Sigmoid colon (tissue), 7 donors: ENCODE data around the gene CATSPERD. TPM values are rescaled to one million over a fixed set of nuclear protein-coding genes. Genes with fewer than 3 reads are reported as not detected.
A peak's percentile ranks its signal among the peaks of the same experiment; 100 is the strongest.

Source experiments
- DNase-seq: peaks from one replicate; pipeline ENCODE4 v3.0.0-alpha.2; 2019
- H3K27ac ChIP-seq, 4 donors: fragments of 200-600 bp; sonication (generic); one replicate each; pipeline ENCODE4 v1.5.1; 2016 to 2019; ENCODE audit warnings: mild to moderate bottlenecking in 1 of 4
- H3K27me3 ChIP-seq, 3 donors: fragments of 200-600 bp; sonication (generic); one replicate each; pipeline ENCODE4 v1.5.1; 2019; ENCODE audit warnings: mild to moderate bottlenecking in 1 of 3
- H3K36me3 ChIP-seq, 4 donors: fragments of 200-600 bp; sonication (generic); one replicate each; pipeline ENCODE4 v1.5.1; 2016 to 2019
- H3K4me1 ChIP-seq, 4 donors: fragments of 200-600 bp; sonication (generic); one replicate each; pipeline ENCODE4 v1.5.1; 2017 to 2019
- H3K4me3 ChIP-seq, 4 donors: fragments of 200-600 bp; sonication (generic); one replicate each; pipeline ENCODE4 v1.5.1; 2017 to 2019; ENCODE audit warnings: mild to moderate bottlenecking in 2 of 4, moderate library complexity in 1 of 4
- H3K9me3 ChIP-seq, 4 donors: fragments of 200-600 bp in 3 of 4; sonication (generic) in 3 of 4; one replicate each; pipeline versions ENCODE4 v1.5.1 to v1.6.1; 2013 to 2019
- CTCF ChIP-seq, 4 experiments: fragments of 450-650 bp in 3 of 4; fragments of 200-600 bp in 1 of 4; IDR thresholded peaks; one replicate each; pipeline ENCODE4 v1.5.1; 2016 to 2019; ENCODE audit warnings: antibody characterized with exemption in 4 of 4, mild to moderate bottlenecking in 3 of 4, moderate library complexity in 2 of 4
- EP300 ChIP-seq, 4 donors: sonication (generic); formaldehyde crosslinking; IDR thresholded peaks; one replicate each; pipeline ENCODE4 v1.6.1; 2017; ENCODE audit warnings: antibody characterized with exemption in 4 of 4
- POLR2A ChIP-seq, 2 donors: fragments of 450-650 bp; IDR thresholded peaks; one replicate each; pipeline ENCODE4 v1.6.1; 2016; ENCODE audit warnings: antibody characterized with exemption in 2 of 2, mild to moderate bottlenecking in 2 of 2, moderate library complexity in 2 of 2
- POLR2AphosphoS5 ChIP-seq, 4 donors: sonication (generic); formaldehyde crosslinking; IDR thresholded peaks; one replicate each; pipeline ENCODE4 v1.6.1; 2017; ENCODE audit warnings: antibody characterized with exemption in 4 of 4
- WGBS, 2 donors: extraction: QIAGEN DNeasy Blood & Tissue Kit; methylation state at CpG; one replicate each; pipeline ENCODE4 v1.1.7; 2013; 5-methylcytosine and 5-hydroxymethylcytosine counted together
- intact Hi-C: fragments of 100-400 bp; cut with DNase I; formaldehyde crosslinking; loops from one replicate; pipeline ENCODE4 v1.15.1; 2023
- polyA plus RNA-seq, 3 donors: library from polyadenylated mRNA; stranded (reverse); fragments of 200-250 nt; gene quantifications; one replicate each; pipeline ENCODE4 v1.2.3, GENCODE V29; 2013
- total RNA-seq, 4 donors: library from RNA; depleted of rRNA; stranded (reverse); fragments of >200 nt; gene quantifications; one replicate each; pipeline ENCODE4 v1.1.0, GENCODE V29; 2016
- donor health status: healthy with polysubstance abuse.
- donor health status: Bipolar disorder and iron deficiency.
- donor health status: healthy.

CATSPERD gene
- total and polyA plus RNA-seq, 7 donors: not detected

DNA sequence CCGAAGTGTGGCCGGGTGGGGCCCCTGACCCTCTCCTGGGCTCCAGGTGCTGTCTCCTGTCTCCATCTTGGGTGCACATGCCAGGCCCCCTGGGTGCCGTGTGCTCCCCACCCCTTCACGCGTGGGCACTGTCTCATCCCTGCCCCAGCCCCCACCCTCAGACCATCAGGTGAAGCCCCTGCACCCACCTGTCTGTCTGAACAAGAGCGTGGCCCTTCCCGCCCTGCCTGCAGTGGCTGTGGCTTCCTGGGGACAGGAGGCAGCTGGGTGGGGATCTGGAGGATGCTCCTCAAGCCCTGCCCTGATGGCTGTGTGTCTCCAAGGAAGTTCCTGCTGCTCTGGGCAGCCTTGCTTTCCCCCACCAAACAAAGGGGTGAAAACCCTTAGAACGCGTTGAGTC lies 61.9 kb downstream of the CATSPERD start:
- H3K27me3 ChIP-seq: no peaks in the 10 kb centered on the region
- TF ChIP-seq POLR2AphosphoS5 (IDR thresholded peaks at IDR 0.05) (no peak), EP300 (IDR thresholded peaks at IDR 0.05) (no peak), CTCF (IDR thresholded peaks at IDR 0.05) (no peak), POLR2A (IDR thresholded peaks at IDR 0.05) (no peak)
- peaks cover 14 to 35% (median 24%) of the 10 kb centered on the region in 4 donors for H3K36me3 ChIP-seq
- intact Hi-C loops: no loop called here
- no peak overlapping the region for H3K27ac ChIP-seq
- WGBS, 2 donors: 75 to 87% methylated on average over 9 of the region's 9 CpGs
- H3K9me3 ChIP-seq: no peaks in the 10 kb centered on the region
- no peak for DNase-seq
- H3K4me3 ChIP-seq: no peak overlapping the region
- H3K4me1 ChIP-seq: no peaks in the 10 kb centered on the region

DNA sequence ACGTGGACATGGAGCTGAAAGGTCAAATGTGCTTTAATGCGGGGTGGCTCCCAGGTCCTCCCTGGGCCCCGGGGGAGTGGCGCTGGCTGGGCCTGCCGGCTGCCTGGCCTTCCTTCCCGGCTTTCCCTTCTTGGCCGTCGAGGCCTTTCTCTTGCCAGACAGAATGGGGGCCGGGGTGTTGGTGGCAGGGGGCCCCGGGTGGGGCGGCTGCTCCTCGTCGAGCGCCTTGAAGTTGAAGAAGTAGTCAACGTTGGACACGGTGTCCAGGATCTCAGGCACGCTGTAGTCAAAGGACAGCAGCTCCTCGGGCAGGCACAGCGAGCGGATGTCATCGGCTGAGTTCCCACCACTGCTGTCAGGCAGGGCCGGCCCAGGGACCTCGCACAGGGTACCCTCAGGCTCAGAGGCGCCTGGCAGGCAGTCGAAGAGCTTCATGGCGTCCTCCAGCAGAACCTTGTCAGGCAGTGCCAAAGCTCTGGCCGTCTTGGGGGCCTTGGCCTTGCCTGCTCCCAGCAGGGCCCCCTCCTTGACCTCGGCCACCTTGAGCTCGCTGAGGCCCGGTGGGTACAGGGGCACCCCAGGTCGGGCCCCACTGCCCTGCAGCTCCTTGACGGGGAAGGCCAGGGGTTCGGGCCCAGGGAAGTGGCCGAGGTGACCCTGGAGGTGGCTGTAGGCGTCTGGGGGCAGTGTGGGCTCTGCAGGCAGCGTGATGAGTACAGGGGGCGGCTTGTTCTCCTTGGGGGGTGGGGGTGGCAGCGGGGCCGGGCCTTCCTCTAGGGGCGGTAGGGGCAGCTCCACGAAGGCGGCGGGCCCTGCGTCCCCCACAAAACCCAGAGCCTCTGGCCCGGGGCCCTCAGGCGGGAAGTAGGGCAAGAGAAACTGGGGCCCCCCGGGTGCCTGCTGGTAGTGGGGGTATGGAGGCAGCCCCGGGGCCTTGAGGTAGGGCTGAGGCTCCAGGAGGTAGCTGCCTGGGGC lies 62.8 kb downstream of the CATSPERD start:
- DNase-seq: peak; percentile 63
- H3K36me3 ChIP-seq: peaks cover 22 to 44% (median 33%) of the 10 kb centered on the region in 4 donors
- H3K27me3 ChIP-seq: no peaks in the 10 kb centered on the region
- no peak overlapping the region for H3K4me3 ChIP-seq
- TF ChIP-seq POLR2AphosphoS5 (IDR thresholded peaks at IDR 0.05) (no peak), CTCF (IDR thresholded peaks at IDR 0.05) (no peak), EP300 (IDR thresholded peaks at IDR 0.05) (no peak), POLR2A (IDR thresholded peaks at IDR 0.05) (no peak)
- H3K4me1 ChIP-seq: no peaks in the 10 kb centered on the region
- 83 to 89% methylated on average over 48 of the region's 48 CpGs for WGBS, 2 donors
- no peak overlapping the region for H3K27ac ChIP-seq
- H3K9me3 ChIP-seq: no peaks in the 10 kb centered on the region
- intact Hi-C loops: no loop called here

DNA sequence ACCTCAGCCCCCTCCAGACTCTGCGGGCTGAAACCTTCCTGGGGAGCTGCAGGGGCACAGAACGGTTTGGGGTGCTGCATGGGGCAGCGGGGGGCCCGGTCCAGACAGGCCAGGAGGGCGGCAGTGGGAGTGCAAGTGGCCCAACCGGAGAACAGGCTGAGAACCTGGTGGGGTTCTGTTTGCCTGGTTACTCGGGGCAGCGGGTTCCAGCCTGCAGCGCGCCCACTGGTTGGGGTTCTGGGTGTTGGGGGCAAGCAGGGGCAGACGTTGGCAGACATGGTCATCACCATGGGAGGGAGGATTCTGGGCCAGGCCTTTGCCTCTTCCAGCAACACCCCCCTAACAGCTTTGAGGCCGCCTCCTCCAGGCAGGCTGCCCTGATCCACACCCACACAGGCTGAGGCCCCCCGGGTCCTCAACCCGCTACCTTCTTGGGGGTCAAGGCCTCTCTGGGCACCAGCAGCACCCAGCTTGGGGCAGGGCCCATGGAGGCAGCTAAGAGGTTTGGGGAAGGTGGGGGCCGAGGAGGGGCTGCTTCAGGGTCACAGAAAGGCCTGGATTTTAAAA lies 64.2 kb downstream of the CATSPERD start, which contains the start of gene PRR22:
TSS of gene PRR22 (minus strand) at position 166 of the 567 bp plus-strand sequence. CDS start at position 80, 86 bp downstream.
- Histone ChIP-seq H3K36me3 (peaks cover 33 to 59% (median 46%) of the 10 kb centered on the region in 4 donors), H3K4me1 (peaks cover 0 to 1% (median under 1%) of the 10 kb centered on the region in 4 donors), H3K27ac (no peak within 1 kb of the TSS), H3K27me3 (no peaks in the 10 kb centered on the region), H3K4me3 (no peak within 1 kb of the TSS), H3K9me3 (no peaks in the 10 kb centered on the region)
- TF ChIP-seq POLR2AphosphoS5 (IDR thresholded peaks at IDR 0.05) (no peak), POLR2A (IDR thresholded peaks at IDR 0.05) (no peak), EP300 (IDR thresholded peaks at IDR 0.05) (no peak), CTCF (IDR thresholded peaks at IDR 0.05) (no peak)
- intact Hi-C loops: no loop called here
- 89 to 94% methylated on average over 15 of the region's 15 CpGs for WGBS, 2 donors
- DNase-seq: no peak

GRCh38 chr19:5785423-5785822 lies 65.0 kb downstream of the CATSPERD start:
- Histone ChIP-seq H3K4me3 (no peak overlapping the region), H3K36me3 (peaks cover 36 to 63% (median 49%) of the 10 kb centered on the region in 4 donors), H3K4me1 (peaks cover 2 to 9% (median 8%) of the 10 kb centered on the region in 4 donors), H3K27ac (no peak overlapping the region), H3K27me3 (no peaks in the 10 kb centered on the region), H3K9me3 (no peaks in the 10 kb centered on the region)
- peak; percentile 62 for DNase-seq
- intact Hi-C loops: no loop called here
- TF ChIP-seq POLR2A (IDR thresholded peaks at IDR 0.05) (no peak), POLR2AphosphoS5 (IDR thresholded peaks at IDR 0.05) (no peak), CTCF (IDR thresholded peaks at IDR 0.05) (no peak), EP300 (IDR thresholded peaks at IDR 0.05) (no peak)
- 94 to 96% methylated on average over 37 of the region's 37 CpGs for WGBS, 2 donors
